ENCODE measurements around the gene EXOC3.

EXOC3 gene

DNA sequence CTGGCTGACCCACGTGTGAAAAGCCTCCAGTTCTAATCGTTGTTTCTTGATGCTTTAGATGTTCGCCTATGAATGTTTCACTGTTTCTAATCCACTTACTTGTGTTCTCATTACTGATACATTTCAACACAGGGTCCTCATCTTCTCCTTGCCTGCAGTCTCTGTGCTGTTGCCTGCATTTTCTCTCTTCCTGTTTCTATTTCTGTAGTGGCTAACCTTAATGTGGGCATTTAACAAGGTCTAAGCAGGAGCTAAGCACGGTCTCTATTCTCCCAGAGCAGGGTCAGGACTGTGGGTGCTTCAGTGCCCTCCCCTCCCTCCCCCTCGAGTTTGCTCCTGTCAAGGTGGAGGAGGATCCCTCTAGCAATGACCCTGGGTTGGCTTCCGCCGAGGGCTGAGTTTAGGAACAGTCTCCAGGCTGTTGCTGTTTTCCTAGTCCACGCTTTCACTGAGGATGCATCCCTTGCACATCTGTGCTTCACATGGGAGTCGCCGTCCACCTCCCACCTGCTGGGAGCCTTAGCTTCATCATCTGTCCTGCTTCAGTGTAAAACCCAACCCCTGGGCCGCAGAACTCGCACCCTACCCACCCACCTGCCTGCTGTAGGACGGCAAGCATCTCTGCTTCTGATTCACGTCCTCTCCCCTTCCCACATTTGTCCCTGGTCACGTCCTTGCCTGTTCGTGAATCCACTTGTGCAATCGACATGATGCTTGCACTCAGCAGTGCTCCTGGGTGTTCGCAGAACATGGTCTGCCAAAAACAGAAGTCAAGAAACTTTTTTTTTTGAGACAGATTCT is 2.4 kb upstream of the EXOC3 start:
- no peak for DNase-seq

- DNase-seq = no peak
Measured at GRCh38 chr5:441996-442334, 1.0 kb upstream of the EXOC3 start.

GRCh38 chr5:443239-444151 is 519 bp downstream of the EXOC3 start:
- no peak for DNase-seq

- no peak for DNase-seq
Measured at GRCh38 chr5:444226-444625, 1.2 kb downstream of the EXOC3 start.

DNA sequence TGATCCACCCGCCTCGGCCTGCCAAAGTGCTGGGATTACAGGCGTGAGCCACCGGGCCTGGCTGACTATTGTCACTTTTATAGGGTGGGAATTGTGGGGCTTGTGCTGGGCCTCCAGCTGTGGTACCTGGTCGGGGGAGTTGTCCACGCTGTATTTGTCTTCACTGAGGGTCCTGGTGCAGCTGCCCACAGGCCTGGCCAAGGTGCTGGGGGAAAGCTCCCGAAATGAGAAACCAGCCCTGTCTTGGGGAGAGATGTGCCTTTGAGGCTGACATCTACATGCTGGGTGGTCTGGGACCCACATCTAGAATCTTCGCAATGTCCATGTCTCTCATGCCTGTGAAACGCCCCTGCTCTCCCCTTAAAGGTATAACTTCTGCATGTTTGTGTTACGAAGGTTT is 2.6 kb downstream of the EXOC3 start:
- no peak for DNase-seq

- no peak for DNase-seq
Measured at GRCh38 chr5:446066-446882, 3.3 kb downstream of the EXOC3 start.

GRCh38 chr5:446883-447263 is 3.9 kb downstream of the EXOC3 start:
- peak; percentile 36 for DNase-seq

DNA sequence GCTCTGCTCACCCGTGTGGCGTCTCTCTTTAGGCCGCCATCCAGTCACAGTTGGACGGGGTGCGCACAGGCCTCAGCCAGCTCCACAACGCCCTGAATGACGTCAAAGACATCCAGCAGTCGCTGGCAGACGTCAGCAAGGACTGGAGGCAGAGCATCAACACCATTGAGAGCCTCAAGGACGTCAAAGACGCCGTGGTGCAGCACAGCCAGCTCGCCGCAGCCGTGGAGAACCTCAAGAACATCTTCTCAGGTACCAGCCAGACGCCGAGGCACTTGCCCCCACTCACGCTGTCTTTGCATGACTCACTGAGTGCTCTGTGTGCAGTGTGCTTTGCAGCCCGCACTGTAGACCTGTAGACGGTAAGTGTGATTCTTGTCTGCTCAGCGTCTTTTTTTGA is 4.5 kb downstream of the EXOC3 start:
- DNase-seq = no peak

- no peak for DNase-seq
Measured at GRCh38 chr5:448061-448765, 5.2 kb downstream of the EXOC3 start.

GRCh38 chr5:448766-449090 is 5.8 kb downstream of the EXOC3 start:
- no peak for DNase-seq

DNA sequence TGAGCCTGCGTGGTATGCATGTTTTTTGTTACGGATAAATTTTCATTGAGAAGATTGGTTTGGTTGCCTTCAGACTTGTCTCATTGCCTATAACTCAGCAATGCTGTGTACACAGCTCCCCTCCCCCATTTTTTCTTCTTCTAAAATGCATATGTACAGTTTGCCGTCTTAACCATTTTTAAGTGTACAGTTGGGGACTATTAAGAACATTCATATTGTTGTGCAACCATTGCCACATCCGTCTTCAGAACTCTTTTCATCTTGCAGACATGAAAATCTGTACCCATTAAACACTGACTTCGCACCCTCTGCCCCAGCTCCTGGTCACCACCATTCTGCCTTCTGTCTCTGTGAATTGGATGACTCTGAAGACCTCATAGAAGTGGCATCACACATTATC is 6.2 kb downstream of the EXOC3 start:
- no peak for DNase-seq

DNA sequence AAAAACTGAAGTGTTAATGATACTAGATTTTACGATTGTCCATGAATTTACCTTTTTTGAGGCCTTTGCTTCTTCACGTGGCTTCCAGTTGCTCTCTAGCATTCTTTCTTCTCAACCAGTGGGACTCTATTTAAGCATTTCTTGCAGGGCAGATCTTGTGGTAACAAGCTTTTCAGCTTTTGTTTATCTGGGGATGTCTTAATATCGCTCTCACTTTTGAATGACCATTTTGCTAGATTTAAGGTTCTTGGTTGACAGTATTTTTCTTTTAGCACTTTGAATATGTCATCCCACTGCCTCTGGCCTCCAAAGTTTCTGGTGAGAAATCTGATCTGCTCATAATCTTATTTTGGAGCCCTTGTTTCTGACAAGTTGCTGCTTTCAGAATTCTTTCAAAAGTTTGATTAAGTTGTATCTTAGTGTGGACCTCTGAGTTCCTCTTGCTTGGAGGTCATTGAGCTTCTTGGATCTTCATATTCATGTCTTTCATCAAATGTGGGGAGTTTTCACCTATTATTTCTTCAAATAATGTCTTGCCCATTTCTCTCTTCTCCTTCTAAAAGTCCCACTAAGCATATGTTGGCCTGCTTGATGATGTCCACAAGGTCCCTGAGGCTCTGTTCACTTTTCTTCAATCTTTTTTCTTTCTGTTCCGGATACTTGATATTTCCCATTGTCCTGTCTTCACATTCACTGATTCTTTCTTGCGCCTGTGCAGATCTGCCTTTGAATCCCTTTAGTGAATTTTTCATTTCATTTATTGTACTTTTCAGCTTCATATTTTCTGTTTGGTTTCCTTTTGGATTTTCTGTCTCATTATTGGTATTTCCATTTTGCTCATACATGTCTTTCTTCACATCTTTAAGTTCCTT is 8.8 kb downstream of the EXOC3 start:
- no peak for DNase-seq

- no peak for DNase-seq
Measured at GRCh38 chr5:452978-453710, 10.2 kb downstream of the EXOC3 start.

DNA sequence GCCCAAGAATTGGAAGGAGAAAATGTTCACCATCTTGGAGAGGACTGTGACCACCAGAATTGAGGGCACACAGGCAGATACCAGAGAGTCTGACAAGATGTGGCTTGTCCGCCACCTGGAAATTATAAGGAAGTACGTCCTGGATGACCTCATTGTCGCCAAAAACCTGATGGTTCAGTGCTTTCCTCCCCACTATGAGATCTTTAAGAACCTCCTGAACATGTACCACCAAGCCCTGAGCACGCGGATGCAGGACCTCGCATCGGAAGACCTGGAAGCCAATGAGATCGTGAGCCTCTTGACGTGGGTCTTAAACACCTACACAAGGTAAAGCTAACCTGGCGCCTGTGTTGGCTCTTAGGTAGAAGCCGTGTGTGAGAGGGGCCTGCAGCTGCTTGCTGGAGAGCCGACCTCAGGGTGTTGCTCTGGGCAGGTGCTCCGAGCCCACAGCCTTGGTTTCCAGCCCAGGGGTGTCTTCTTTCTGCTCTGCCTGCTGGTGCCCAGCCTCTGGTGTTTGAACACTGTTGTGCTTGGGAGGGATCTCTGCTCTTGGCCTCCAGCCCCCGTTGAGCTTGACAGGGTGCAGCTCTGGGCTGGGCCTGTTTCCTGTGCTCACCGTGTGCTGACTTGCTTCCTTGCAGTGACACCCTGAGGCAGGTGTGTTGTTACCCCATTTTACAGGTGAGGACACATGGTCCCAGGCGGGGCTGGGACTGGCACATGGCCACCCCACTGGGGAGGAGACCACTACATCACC is 10.9 kb downstream of the EXOC3 start:
- peak; percentile 15 for DNase-seq

DNA sequence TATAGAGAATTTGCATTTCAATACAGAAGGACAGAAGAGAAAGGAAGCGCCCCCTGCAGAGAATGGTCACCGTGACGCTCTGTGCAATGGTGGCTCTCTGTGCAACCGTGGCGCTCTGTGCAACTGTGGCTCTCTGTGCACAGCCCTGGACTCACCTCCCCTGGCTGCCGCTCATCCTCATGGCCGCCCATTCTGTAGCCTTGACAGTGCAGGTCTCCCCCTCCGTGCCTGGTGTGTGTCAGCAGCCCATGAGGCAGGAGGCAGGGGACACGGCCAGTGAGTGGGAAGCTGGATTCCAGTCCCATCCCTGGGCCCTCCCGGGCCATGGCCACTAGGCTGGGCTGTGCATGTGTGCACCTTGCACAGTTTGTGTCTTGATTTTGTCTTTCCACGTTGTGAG is 12.0 kb downstream of the EXOC3 start:
- peak; percentile 10 for DNase-seq

DNA sequence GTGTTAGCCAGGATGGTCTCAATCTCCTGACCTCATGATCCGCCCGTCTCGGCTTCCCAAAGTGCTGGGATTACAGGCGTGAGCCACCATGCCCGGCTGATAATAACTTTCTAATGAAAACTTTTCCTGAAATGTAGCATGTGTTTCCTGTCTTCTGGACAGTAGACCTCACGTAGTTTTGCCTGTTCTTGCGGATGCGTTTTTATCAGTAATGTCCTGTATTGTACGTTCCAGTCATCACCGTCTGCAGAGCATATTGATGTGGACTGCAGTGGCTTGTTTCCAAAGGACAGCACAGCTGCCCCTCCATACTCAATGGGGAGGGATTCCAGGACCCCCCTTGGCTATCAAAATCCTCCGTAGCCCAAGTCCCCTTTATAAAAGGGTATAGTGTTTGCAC is 12.8 kb downstream of the EXOC3 start:
- DNase-seq = peak; percentile 2

GRCh38 chr5:456351-457194 is 13.6 kb downstream of the EXOC3 start:
- no peak for DNase-seq

DNA sequence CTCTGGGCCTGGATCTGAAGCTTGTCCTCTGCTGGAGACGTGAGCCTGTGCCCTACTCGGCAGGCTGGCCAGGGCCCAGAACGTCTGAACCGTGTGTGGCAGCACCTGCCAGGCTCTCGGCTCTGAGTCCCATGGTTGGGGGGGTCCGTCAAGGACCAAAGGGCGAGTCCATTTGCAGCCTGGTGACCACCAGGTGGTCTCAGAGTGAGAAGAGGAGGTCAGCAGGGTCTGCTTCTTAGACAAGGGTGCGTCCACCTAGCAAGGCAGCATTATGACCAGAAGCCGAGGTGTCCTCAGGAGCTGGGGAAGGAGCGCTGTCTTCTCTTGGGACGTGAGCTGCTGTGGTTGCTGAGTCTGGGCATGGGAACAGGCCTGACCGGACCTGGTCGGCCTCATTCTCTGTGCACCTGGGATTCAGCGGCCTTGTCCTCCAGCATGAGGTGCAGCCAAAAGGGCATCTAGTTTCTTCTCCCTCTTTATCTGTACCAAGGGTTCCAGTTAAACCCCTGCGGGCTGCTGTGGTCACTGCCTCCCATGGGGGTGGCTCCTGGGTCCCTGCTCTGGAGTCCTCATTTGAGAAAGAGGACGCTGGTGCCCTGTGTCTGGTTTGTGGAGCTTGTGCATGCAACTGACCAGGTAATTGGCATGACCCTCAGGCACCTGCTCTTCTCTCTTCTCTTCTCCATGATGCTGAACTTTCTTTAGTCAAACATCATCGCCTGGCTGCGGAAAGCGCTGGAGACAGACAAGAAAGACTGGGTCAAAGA is 14.4 kb downstream of the EXOC3 start:
- no peak for DNase-seq

All from activated T-cell treated with anti-CD3 and anti-CD28 coated beads, Interleukin-2, amount 50 U/mL, for 1 hour (primary cell).